Fibroblast of lung (primary cell): ENCODE measurements around the gene CERS5.

ENCODE experiments used
- EZH2 ChIP-seq: IDR thresholded peaks from 2 replicates; pipeline ENCODE4 v1.5.1; 2012; ENCODE audit warnings: low read length, control low read depth, mild to moderate bottlenecking; ENCODE audit errors: missing control alignments
- TF ChIP-seq, protein P1 (sequence below), 2 donors: IDR thresholded peaks in 1 of 2; conservative IDR thresholded peaks in 1 of 2; 1 replicate in 1 of 2; 2 replicates in 1 of 2; pipeline ENCODE4 v1.5.1; 2011 to 2012; ENCODE audit warnings: low read length in 2 of 2, control low read depth in 1 of 2, inconsistent platforms in 1 of 2, low read depth in 1 of 2, mild to moderate bottlenecking in 1 of 2

DNA sequence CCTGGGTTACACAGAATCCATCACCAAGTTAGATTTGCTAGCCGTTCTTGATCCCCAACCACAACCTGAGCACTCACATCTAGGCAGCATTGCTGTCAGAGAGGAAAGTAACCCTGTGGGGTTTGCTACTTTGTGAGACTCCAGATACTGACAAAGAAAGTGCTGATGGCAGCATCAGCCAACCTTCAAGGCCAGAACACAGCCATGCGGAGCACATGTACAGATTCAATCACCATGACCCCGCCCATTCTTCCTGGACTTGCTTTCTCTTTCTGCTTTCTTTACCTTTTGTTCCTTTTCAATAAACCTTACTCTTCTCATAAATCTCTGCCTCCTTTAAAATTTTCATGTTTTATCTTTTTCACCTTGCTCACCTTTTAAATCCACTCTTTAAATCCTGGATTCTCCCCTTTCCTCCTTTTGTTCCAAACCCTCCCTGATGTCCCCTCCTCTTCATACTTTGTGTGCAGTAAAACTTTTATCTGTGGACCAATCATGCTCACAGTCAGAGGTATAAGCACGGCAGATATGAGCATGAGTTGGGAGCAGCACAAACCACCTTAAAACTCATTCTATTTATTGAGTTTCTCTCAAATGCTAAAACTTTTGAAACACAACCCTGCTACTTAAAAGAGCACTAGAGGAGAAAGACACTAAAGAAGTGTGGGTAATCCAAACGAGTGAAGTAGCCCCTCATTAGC, 21.9 kb upstream of the CERS5 start:
- TF ChIP-seq, protein P1, sequence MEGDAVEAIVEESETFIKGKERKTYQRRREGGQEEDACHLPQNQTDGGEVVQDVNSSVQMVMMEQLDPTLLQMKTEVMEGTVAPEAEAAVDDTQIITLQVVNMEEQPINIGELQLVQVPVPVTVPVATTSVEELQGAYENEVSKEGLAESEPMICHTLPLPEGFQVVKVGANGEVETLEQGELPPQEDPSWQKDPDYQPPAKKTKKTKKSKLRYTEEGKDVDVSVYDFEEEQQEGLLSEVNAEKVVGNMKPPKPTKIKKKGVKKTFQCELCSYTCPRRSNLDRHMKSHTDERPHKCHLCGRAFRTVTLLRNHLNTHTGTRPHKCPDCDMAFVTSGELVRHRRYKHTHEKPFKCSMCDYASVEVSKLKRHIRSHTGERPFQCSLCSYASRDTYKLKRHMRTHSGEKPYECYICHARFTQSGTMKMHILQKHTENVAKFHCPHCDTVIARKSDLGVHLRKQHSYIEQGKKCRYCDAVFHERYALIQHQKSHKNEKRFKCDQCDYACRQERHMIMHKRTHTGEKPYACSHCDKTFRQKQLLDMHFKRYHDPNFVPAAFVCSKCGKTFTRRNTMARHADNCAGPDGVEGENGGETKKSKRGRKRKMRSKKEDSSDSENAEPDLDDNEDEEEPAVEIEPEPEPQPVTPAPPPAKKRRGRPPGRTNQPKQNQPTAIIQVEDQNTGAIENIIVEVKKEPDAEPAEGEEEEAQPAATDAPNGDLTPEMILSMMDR (conservative IDR thresholded peaks at IDR 0.05 in 1 of 2, IDR thresholded peaks at IDR 0.05 in 1 of 2; ENCODE audit: low read depth in 1 of 2, low read length in 2 of 2), result no peak
- no peak for TF ChIP-seq EZH2
